ENCODE results near the gene FOXJ3.

Gene FOXJ3

GRCh38 chr1:42311897-42312296, 23.1 kb downstream of the FOXJ3 start:
- ChIA-PET POLR2A (no interaction called here), CTCF (interaction anchor here (1.1 to 1.5 kb wide), 2 partner anchors 18 to 138 kb away, joined by 3 to 5 read pairs; no protein-coding TSS in a partner anchor)
- H3K4me3 ChIP-seq (ENCODE audit: low read depth, low read length): no peak overlapping the region
- no peak for DNase-seq (ENCODE audit: low read depth, low spot score)
- TF ChIP-seq CTCF (IDR thresholded peaks at IDR 0.05; ENCODE audit: insufficient read depth, low read length, missing control alignments): no peak

- DNase-seq (ENCODE audit: low read depth, low spot score): no peak
- TF ChIP-seq CTCF (IDR thresholded peaks at IDR 0.05; ENCODE audit: insufficient read depth, low read length, missing control alignments): no peak
- H3K4me3 ChIP-seq (ENCODE audit: low read depth, low read length): no peak overlapping the region
- POLR2A ChIA-PET: no interaction called here
- CTCF ChIA-PET: interaction anchor here (1.1 to 1.5 kb wide), 3 partner anchors 12 to 137 kb away, joined by 3 to 5 read pairs (median 3); no protein-coding TSS in a partner anchor
Observed at GRCh38 chr1:42311138-42311537, 23.9 kb downstream of the FOXJ3 start.

- POLR2A ChIA-PET: no interaction called here
- no peak for TF ChIP-seq CTCF (IDR thresholded peaks at IDR 0.05; ENCODE audit: insufficient read depth, low read length, missing control alignments)
- DNase-seq (ENCODE audit: low read depth, low spot score): no peak
- H3K4me3 ChIP-seq (ENCODE audit: low read depth, low read length): no peak overlapping the region
- CTCF ChIA-PET: interaction anchor here (1.0 kb wide), 1 partner anchor 133 kb away, joined by 4 read pairs; no protein-coding TSS in a partner anchor
Observed at GRCh38 chr1:42306977-42307376, 28.1 kb downstream of the FOXJ3 start.

GRCh38 chr1:42305639-42306038, 29.4 kb downstream of the FOXJ3 start:
- H3K4me3 ChIP-seq (ENCODE audit: low read depth, low read length): no peak overlapping the region
- POLR2A ChIA-PET: no interaction called here
- DNase-seq (ENCODE audit: low read depth, low spot score): no peak
- TF ChIP-seq CTCF (IDR thresholded peaks at IDR 0.05; ENCODE audit: insufficient read depth, low read length, missing control alignments): no peak
- CTCF ChIA-PET: no interaction called here

- POLR2A ChIA-PET: no interaction called here
- TF ChIP-seq CTCF (IDR thresholded peaks at IDR 0.05; ENCODE audit: insufficient read depth, low read length, missing control alignments): no peak
- CTCF ChIA-PET: interaction anchor here (1.6 kb wide), 1 partner anchor 22 kb away, joined by 4 read pairs; no protein-coding TSS in a partner anchor
- no peak for DNase-seq (ENCODE audit: low read depth, low spot score)
- H3K4me3 ChIP-seq (ENCODE audit: low read depth, low read length): no peak overlapping the region
Observed at GRCh38 chr1:42302034-42302433, 33.0 kb downstream of the FOXJ3 start.

GRCh38 chr1:42298520-42298919, 36.5 kb downstream of the FOXJ3 start:
- DNase-seq (ENCODE audit: low read depth, low spot score): no peak
- no peak for TF ChIP-seq CTCF (IDR thresholded peaks at IDR 0.05; ENCODE audit: insufficient read depth, low read length, missing control alignments)
- ChIA-PET POLR2A (no interaction called here), CTCF (no interaction called here)
- no peak overlapping the region for H3K4me3 ChIP-seq (ENCODE audit: low read depth, low read length)
